Panc1 (cell line): ENCODE data around the gene GTSF1L.

Experiments used
- POLR2AphosphoS5 ChIP-seq: IDR thresholded peaks from 2 replicates; pipeline ENCODE4 v1.6.1; 2012; ENCODE audit warnings: mild to moderate bottlenecking, low read depth, low read length, moderate library complexity
- SIN3A ChIP-seq: IDR thresholded peaks from 2 replicates; pipeline ENCODE4 v1.6.1; 2012; ENCODE audit warnings: low read depth, mild to moderate bottlenecking, low read length, moderate library complexity, borderline replicate concordance; ENCODE audit not compliant: insufficient read depth
- TCF7L2 ChIP-seq: IDR thresholded peaks from 2 replicates; pipeline ENCODE4 v1.6.1; 2011; ENCODE audit warnings: mild to moderate bottlenecking, low read depth, low read length, inconsistent platforms
- TF ChIP-seq, protein P1 (sequence below): fragments of 450-650 bp; IDR thresholded peaks from 2 replicates; pipeline ENCODE4 v1.5.1; 2017; ENCODE audit warnings: mild to moderate bottlenecking
- TF ChIP-seq, protein P2 (sequence below), 2 experiments: IDR thresholded peaks; 2 replicates each; pipeline ENCODE4 v1.6.1; 2011 to 2012; ENCODE audit warnings: low read depth in 2 of 2, control low read depth in 1 of 2, low read length in 1 of 2, mild to moderate bottlenecking in 1 of 2, moderate library complexity in 1 of 2; ENCODE audit not compliant: insufficient read depth in 1 of 2

DNA sequence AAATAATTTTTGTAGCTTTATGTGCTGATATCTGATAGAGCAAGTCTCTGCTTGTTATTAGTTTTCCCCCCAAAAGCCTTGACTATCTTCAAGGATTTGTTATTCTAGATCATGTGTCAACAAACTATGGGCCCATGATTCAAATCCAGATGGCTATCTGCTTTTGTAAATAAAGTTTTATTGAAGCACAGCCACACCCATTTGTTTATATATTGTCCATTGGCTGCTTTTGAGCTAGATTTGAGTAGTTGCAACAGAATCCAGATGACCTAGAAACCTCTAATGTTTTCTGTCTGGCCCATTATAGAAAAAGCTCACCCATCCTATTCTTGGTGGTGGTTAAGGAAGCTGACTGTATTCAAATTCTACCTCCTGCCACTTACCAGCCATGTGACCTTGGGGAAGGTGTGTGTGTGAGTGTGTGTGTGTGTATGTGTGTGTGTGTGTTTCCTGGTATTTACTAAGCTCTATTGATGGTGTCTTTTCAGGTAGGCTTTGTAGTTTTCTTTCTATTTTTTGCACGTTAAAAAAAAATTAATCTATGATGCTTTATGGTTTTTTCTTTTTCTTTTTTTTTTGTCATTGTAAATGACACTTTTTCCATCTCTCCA lies 1.3 kb upstream of the GTSF1L start:
- TF ChIP-seq POLR2AphosphoS5 (no peak), SIN3A (no peak), TCF7L2 (no peak)
- TF ChIP-seq, protein P1, sequence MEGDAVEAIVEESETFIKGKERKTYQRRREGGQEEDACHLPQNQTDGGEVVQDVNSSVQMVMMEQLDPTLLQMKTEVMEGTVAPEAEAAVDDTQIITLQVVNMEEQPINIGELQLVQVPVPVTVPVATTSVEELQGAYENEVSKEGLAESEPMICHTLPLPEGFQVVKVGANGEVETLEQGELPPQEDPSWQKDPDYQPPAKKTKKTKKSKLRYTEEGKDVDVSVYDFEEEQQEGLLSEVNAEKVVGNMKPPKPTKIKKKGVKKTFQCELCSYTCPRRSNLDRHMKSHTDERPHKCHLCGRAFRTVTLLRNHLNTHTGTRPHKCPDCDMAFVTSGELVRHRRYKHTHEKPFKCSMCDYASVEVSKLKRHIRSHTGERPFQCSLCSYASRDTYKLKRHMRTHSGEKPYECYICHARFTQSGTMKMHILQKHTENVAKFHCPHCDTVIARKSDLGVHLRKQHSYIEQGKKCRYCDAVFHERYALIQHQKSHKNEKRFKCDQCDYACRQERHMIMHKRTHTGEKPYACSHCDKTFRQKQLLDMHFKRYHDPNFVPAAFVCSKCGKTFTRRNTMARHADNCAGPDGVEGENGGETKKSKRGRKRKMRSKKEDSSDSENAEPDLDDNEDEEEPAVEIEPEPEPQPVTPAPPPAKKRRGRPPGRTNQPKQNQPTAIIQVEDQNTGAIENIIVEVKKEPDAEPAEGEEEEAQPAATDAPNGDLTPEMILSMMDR, result no peak
- TF ChIP-seq, protein P2, sequence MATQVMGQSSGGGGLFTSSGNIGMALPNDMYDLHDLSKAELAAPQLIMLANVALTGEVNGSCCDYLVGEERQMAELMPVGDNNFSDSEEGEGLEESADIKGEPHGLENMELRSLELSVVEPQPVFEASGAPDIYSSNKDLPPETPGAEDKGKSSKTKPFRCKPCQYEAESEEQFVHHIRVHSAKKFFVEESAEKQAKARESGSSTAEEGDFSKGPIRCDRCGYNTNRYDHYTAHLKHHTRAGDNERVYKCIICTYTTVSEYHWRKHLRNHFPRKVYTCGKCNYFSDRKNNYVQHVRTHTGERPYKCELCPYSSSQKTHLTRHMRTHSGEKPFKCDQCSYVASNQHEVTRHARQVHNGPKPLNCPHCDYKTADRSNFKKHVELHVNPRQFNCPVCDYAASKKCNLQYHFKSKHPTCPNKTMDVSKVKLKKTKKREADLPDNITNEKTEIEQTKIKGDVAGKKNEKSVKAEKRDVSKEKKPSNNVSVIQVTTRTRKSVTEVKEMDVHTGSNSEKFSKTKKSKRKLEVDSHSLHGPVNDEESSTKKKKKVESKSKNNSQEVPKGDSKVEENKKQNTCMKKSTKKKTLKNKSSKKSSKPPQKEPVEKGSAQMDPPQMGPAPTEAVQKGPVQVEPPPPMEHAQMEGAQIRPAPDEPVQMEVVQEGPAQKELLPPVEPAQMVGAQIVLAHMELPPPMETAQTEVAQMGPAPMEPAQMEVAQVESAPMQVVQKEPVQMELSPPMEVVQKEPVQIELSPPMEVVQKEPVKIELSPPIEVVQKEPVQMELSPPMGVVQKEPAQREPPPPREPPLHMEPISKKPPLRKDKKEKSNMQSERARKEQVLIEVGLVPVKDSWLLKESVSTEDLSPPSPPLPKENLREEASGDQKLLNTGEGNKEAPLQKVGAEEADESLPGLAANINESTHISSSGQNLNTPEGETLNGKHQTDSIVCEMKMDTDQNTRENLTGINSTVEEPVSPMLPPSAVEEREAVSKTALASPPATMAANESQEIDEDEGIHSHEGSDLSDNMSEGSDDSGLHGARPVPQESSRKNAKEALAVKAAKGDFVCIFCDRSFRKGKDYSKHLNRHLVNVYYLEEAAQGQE (IDR thresholded peaks at IDR 0.05; ENCODE audit: insufficient read depth in 1 of 2, low read depth in 2 of 2, low read length in 1 of 2), result no peak
